Measurements from ENCODE around the gene ANKRD9. TPM values are rescaled to one million over a fixed set of nuclear protein-coding genes. Genes with fewer than 3 reads are reported as not detected.

ANKRD9 gene
- total RNA-seq, 3 donors from 2014 or later, result 6.7 to 11.0 (median 8.7) TPM

- ATAC-seq (no peak), DNase-seq (no peak)
- peaks cover 14% of the 10 kb centered on the region for H3K36me3 Mint-ChIP-seq (ENCODE audit: insufficient read depth)
- no peak overlapping the region for H3K4me3 Mint-ChIP-seq
- no peaks in the 10 kb centered on the region for H3K27me3 Mint-ChIP-seq (ENCODE audit: low read depth)
- no peaks in the 10 kb centered on the region for H3K4me1 Mint-ChIP-seq (ENCODE audit: low read depth)
- H3K9me3 Mint-ChIP-seq, result peaks cover 4% of the 10 kb centered on the region
These were observed 22.4 kb downstream of the ANKRD9 start for GRCh38 chr14:102487204-102487577.

GRCh38 chr14:102486513-102487203 is 22.9 kb downstream of the ANKRD9 start:
- ATAC-seq (no peak), DNase-seq (no peak)
- Mint-ChIP-seq H3K36me3 (ENCODE audit: insufficient read depth) (peaks cover 16% of the 10 kb centered on the region), H3K9me3 (peaks cover 4% of the 10 kb centered on the region), H3K27me3 (ENCODE audit: low read depth) (no peaks in the 10 kb centered on the region), H3K4me1 (ENCODE audit: low read depth) (no peaks in the 10 kb centered on the region), H3K4me3 (no peak overlapping the region)

GRCh38 chr14:102485693-102486512 is 23.7 kb downstream of the ANKRD9 start:
- H3K4me3 Mint-ChIP-seq, result no peak overlapping the region
- H3K4me1 Mint-ChIP-seq (ENCODE audit: low read depth), result no peaks in the 10 kb centered on the region
- H3K9me3 Mint-ChIP-seq, result peaks cover 4% of the 10 kb centered on the region
- peaks cover 16% of the 10 kb centered on the region for H3K36me3 Mint-ChIP-seq (ENCODE audit: insufficient read depth)
- no peaks in the 10 kb centered on the region for H3K27me3 Mint-ChIP-seq (ENCODE audit: low read depth)
- no peak for ATAC-seq
- no peak for DNase-seq

- ATAC-seq (no peak), DNase-seq (no peak)
- no peak overlapping the region for H3K4me3 Mint-ChIP-seq
- H3K4me1 Mint-ChIP-seq (ENCODE audit: low read depth), result peaks cover 3% of the 10 kb centered on the region
- no peaks in the 10 kb centered on the region for H3K27me3 Mint-ChIP-seq (ENCODE audit: low read depth)
- peaks cover 16% of the 10 kb centered on the region for H3K36me3 Mint-ChIP-seq (ENCODE audit: insufficient read depth)
- peaks cover 4% of the 10 kb centered on the region for H3K9me3 Mint-ChIP-seq
These were observed 25.3 kb downstream of the ANKRD9 start for GRCh38 chr14:102484316-102484715.

DNA sequence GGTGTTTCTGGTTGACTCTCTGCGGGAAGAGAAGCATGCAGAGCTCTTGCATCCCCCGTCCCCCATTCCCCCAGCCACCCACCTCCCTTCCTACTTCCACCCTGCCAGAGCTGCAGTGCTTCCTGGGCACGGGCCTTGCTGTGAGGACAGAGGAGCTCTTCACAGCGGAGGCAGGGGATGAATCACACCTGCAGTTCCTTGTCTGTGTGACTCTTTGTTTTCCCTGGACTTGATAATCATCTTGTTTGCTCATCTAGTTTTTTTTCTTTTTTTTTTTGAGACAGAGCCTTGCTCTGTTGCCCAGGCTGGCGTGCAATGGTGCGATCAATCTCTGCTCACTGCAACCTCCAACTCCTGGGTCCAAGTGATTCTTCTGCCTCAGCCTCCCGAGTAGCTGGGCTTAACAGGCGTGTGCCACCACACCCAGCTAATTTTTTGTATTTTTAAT is 27.8 kb downstream of the ANKRD9 start:
- H3K9me3 Mint-ChIP-seq, result peaks cover 4% of the 10 kb centered on the region
- ATAC-seq, result no peak
- H3K4me3 Mint-ChIP-seq, result no peak overlapping the region
- DNase-seq, result no peak
- peaks cover 14% of the 10 kb centered on the region for H3K36me3 Mint-ChIP-seq (ENCODE audit: insufficient read depth)
- H3K4me1 Mint-ChIP-seq (ENCODE audit: low read depth), result peaks cover 3% of the 10 kb centered on the region
- no peaks in the 10 kb centered on the region for H3K27me3 Mint-ChIP-seq (ENCODE audit: low read depth)

- DNase-seq, result no peak
- no peak overlapping the region for H3K4me3 Mint-ChIP-seq
These were observed 28.2 kb downstream of the ANKRD9 start for GRCh38 chr14:102481371-102481770.

GRCh38 chr14:102479777-102480176 is 29.8 kb downstream of the ANKRD9 start:
- Mint-ChIP-seq H3K36me3 (ENCODE audit: insufficient read depth) (peaks cover 9% of the 10 kb centered on the region), H3K27me3 (ENCODE audit: low read depth) (no peaks in the 10 kb centered on the region), H3K9me3 (peaks cover 4% of the 10 kb centered on the region), H3K4me3 (no peak overlapping the region), H3K4me1 (ENCODE audit: low read depth) (peaks cover 3% of the 10 kb centered on the region)
- DNase-seq (no peak), ATAC-seq (no peak)

More at GRCh38 chr14:102481371-102481770, 28.2 kb downstream of the ANKRD9 start:
- peaks cover 12% of the 10 kb centered on the region for H3K36me3 Mint-ChIP-seq (ENCODE audit: insufficient read depth)
- no peaks in the 10 kb centered on the region for H3K27me3 Mint-ChIP-seq (ENCODE audit: low read depth)
- peaks cover 3% of the 10 kb centered on the region for H3K4me1 Mint-ChIP-seq (ENCODE audit: low read depth)
- H3K9me3 Mint-ChIP-seq, result peaks cover 4% of the 10 kb centered on the region
- no peak for ATAC-seq

DNA sequence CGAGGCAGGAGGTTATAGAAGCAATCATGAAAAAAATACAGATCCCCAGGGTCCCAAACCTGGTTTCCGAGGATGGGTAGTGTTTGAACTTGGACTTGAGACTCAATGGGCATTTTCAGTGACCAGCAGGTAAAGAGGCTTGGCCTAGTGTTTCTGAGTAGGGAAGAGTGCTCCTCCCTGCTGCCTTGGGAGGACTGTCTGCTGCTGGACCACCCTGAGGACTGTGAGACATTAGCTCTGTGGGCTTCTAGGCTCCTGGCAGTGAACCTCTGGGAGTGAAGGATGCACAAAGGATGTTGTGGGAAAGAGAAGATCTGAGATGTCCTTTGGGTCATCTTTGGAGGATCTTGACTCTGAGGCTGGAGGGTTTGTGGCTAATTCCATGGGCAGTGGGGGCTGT is 30.5 kb downstream of the ANKRD9 start:
- ATAC-seq (no peak), DNase-seq (no peak)
- Mint-ChIP-seq H3K4me3 (no peak overlapping the region), H3K9me3 (peaks cover 4% of the 10 kb centered on the region), H3K4me1 (ENCODE audit: low read depth) (peaks cover 3% of the 10 kb centered on the region), H3K36me3 (ENCODE audit: insufficient read depth) (peaks cover 7% of the 10 kb centered on the region), H3K27me3 (ENCODE audit: low read depth) (no peaks in the 10 kb centered on the region)

- ATAC-seq (no peak), DNase-seq (no peak)
- Mint-ChIP-seq H3K4me3 (no peak overlapping the region), H3K36me3 (ENCODE audit: insufficient read depth) (peaks cover 8% of the 10 kb centered on the region), H3K9me3 (no peaks in the 10 kb centered on the region), H3K4me1 (ENCODE audit: low read depth) (peaks cover 10% of the 10 kb centered on the region), H3K27me3 (ENCODE audit: low read depth) (no peaks in the 10 kb centered on the region)
These were observed 34.6 kb downstream of the ANKRD9 start for GRCh38 chr14:102474934-102475333.

DNA sequence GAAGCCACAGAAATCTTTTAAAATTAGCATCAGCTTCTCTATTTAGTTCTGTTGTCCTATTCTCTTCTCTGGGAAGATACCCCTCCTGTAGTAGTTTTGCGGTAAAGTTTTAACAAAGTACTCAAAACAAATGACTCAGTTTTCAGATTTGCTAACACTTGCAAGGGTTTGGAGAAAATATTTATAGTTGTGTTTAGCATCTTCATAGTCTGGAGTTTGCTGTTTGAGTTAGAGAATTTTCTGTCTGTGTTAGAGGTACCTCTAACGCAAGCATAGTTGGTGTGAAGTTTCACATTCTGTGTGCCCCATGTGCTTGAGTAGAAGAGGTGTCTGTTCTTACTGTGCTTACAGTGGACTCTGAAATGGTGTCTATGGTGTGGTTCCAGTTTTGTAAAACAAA is 36.0 kb downstream of the ANKRD9 start:
- no peak overlapping the region for H3K4me3 Mint-ChIP-seq
- no peaks in the 10 kb centered on the region for H3K27me3 Mint-ChIP-seq (ENCODE audit: low read depth)
- H3K4me1 Mint-ChIP-seq (ENCODE audit: low read depth), result peaks cover 7% of the 10 kb centered on the region
- H3K9me3 Mint-ChIP-seq, result no peaks in the 10 kb centered on the region
- peaks cover 10% of the 10 kb centered on the region for H3K36me3 Mint-ChIP-seq (ENCODE audit: insufficient read depth)
- no peak for DNase-seq
- no peak for ATAC-seq

GRCh38 chr14:102472791-102473150 is 36.8 kb downstream of the ANKRD9 start:
- Mint-ChIP-seq H3K9me3 (no peaks in the 10 kb centered on the region), H3K4me1 (ENCODE audit: low read depth) (peaks cover 7% of the 10 kb centered on the region), H3K36me3 (ENCODE audit: insufficient read depth) (peaks cover 10% of the 10 kb centered on the region), H3K4me3 (no peak overlapping the region), H3K27me3 (ENCODE audit: low read depth) (no peaks in the 10 kb centered on the region)
- ATAC-seq, result no peak
- no peak for DNase-seq

DNA sequence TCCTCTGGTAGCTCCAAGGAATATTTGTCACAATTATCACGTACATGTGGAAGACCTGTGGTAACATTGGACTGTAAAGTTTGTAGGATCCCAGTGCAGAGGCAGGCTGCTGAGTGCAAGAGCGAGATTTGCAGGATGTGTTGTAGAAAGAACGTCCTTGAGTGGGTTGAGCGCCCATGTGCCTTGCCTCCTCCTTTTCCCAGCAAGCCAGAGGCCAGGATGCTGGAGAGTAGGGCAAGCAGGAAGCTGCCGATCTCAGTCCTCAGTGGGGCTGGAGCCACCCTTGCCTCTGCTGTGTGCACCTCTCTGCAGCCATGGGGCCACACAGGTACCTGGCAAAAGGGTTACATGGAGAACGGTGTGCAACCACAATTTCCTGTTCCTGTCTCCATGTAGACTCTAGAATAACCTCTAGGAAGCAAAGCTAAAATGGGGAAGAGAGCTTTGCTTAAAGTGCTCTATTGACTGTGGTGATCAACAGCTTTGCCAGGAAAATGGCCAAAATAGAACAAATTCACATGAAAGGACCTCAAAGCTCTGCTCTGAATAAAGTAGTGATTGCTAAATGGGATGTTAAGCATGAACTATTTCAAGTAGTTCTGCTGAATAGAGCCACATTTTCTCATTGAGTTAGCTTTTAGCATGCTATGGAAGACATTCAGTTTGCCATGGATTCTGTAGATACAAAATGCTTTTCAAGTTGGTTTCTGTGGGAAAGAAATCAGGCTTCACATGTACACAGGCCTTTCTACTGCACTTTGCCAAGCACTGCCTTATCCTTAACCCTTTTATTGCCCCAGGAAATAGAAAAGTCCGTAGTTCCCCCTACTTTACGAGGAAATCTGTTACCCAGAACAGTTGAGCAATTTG is 37.4 kb downstream of the ANKRD9 start:
- no peaks in the 10 kb centered on the region for H3K27me3 Mint-ChIP-seq (ENCODE audit: low read depth)
- no peaks in the 10 kb centered on the region for H3K9me3 Mint-ChIP-seq
- no peak overlapping the region for H3K4me3 Mint-ChIP-seq
- no peak for DNase-seq
- peaks cover 10% of the 10 kb centered on the region for H3K36me3 Mint-ChIP-seq (ENCODE audit: insufficient read depth)
- peaks cover 7% of the 10 kb centered on the region for H3K4me1 Mint-ChIP-seq (ENCODE audit: low read depth)
- ATAC-seq, result no peak

DNA sequence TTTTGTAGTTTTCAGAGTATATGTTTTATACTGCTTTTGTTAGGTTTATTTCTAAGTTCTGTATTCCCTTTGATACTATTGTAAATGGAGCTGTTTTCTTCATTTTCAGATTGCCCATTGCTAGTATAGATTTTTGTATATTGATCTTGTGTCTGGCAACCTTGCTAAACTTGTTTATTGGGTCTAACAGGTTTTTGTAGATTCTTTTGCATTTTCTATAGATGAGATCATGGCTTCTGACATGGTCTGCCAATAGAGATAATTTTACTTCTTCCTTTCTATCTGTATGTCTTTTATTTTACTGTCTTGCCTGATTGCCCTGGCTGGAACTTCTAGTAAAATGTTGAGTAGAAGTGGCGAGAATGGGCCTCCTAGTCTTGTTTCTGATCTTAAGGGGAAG is 40.3 kb downstream of the ANKRD9 start:
- no peak for DNase-seq
- Mint-ChIP-seq H3K9me3 (no peaks in the 10 kb centered on the region), H3K36me3 (ENCODE audit: insufficient read depth) (peaks cover 18% of the 10 kb centered on the region), H3K4me3 (no peak overlapping the region), H3K4me1 (ENCODE audit: low read depth) (peaks cover 7% of the 10 kb centered on the region), H3K27me3 (ENCODE audit: low read depth) (no peaks in the 10 kb centered on the region)
- no peak for ATAC-seq

- DNase-seq (no peak), ATAC-seq (no peak)
- no peaks in the 10 kb centered on the region for H3K27me3 Mint-ChIP-seq (ENCODE audit: low read depth)
- no peaks in the 10 kb centered on the region for H3K4me1 Mint-ChIP-seq (ENCODE audit: low read depth)
- H3K4me3 Mint-ChIP-seq, result no peak overlapping the region
- no peaks in the 10 kb centered on the region for H3K9me3 Mint-ChIP-seq
- H3K36me3 Mint-ChIP-seq (ENCODE audit: insufficient read depth), result peaks cover 12% of the 10 kb centered on the region
These were observed 44.7 kb downstream of the ANKRD9 start for GRCh38 chr14:102464846-102465341.
